ENCODE measurements around the gene SLC30A7.

Gene SLC30A7

DNA sequence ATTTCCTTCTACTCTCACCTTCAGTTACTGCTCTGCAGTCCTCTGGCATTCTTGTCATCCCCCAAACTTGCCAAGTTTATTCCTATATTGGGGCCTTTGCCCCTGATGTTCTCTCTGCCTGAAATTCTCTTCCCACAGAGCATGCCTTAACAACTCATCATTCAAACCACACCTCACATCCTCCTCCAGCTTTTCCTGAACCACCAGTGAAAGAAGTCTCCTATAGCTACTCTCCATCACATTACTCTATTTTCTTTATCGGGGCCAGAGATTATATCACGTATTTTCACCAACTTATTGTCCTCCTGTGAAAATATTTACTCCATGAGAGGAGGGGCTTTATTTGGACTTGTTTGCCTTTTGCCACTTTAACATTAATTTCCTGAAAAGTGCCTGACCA lies 33.3 kb upstream of the SLC30A7 start:
- Histone ChIP-seq H3K4me2 (ENCODE audit: low read length) (no peak overlapping the region), H3K4me1 (ENCODE audit: control insufficient read depth, low read length) (no peaks in the 10 kb centered on the region), H3K9me2 (replicated peaks; ENCODE audit: control insufficient read depth, low read length) (no peaks in the 10 kb centered on the region), H3K36me3 (ENCODE audit: control insufficient read depth, low read length) (no peaks in the 10 kb centered on the region), H3K27me3 (ENCODE audit: control insufficient read depth, low read length) (peaks cover 24% of the 10 kb centered on the region), H3K9me3 (ENCODE audit: control insufficient read depth, insufficient read depth, low read length) (no peaks in the 10 kb centered on the region), H3F3A (ENCODE audit: control insufficient read depth, insufficient read depth) (no peaks in the 10 kb centered on the region), H3K27ac (ENCODE audit: low read depth, low read length) (no peak overlapping the region), H3K4me3 (ENCODE audit: low read length) (no peak overlapping the region), H4K20me1 (ENCODE audit: control insufficient read depth, insufficient read depth, low read depth, low read length) (no peaks in the 10 kb centered on the region), H3K79me2 (ENCODE audit: control insufficient read depth, low read length) (no peaks in the 10 kb centered on the region)
- TF ChIP-seq, protein P1, sequence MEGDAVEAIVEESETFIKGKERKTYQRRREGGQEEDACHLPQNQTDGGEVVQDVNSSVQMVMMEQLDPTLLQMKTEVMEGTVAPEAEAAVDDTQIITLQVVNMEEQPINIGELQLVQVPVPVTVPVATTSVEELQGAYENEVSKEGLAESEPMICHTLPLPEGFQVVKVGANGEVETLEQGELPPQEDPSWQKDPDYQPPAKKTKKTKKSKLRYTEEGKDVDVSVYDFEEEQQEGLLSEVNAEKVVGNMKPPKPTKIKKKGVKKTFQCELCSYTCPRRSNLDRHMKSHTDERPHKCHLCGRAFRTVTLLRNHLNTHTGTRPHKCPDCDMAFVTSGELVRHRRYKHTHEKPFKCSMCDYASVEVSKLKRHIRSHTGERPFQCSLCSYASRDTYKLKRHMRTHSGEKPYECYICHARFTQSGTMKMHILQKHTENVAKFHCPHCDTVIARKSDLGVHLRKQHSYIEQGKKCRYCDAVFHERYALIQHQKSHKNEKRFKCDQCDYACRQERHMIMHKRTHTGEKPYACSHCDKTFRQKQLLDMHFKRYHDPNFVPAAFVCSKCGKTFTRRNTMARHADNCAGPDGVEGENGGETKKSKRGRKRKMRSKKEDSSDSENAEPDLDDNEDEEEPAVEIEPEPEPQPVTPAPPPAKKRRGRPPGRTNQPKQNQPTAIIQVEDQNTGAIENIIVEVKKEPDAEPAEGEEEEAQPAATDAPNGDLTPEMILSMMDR (IDR thresholded peaks at IDR 0.05; ENCODE audit: low read depth, low read length, poor library complexity, severe bottlenecking): no peak
- TF ChIP-seq EZH2phosphoT487 (IDR thresholded peaks at IDR 0.05; ENCODE audit: borderline replicate concordance, low read length): no peak

DNA sequence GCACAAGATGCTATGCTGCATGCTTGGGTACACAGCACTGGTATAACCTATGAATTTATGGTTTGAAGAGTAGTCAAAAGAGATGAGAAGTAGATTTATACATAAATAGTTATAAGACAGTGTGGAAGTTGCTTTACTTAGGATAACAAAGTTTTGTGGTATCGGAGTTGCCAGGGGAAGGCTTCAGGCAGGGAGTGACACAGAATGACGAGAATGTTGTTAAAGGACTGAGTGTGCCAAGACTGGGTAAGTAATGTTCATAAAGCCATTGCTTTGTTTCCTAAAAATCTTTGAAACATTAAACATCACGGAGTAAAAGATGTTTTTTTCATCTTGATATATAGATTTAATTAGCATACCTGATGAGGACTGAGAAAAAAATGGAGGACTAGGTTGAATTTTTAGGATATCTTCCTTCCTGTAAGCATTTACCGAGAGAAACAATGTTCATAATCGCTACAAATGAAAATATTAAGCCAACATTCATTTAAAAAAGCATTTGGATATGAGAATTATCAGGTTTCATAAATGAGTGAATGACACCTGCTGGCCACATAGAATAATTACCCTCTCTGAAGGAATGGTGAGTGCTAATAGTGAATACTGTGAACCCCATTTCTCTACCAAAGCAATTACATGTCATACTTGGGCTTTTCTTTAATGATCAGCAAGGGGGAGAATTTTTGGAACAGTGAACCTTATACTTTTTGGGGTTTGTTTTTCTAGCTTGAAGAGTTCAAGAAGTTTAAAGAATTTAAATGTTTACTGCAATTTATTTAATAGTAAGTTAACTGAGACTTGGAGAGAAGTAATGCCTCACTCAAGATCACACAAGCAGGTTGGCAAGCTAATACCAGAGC lies 29.6 kb upstream of the SLC30A7 start:
- TF ChIP-seq, protein P1 (IDR thresholded peaks at IDR 0.05; ENCODE audit: low read depth, low read length, poor library complexity, severe bottlenecking): peak; percentile 67
- no peak for TF ChIP-seq EZH2phosphoT487 (IDR thresholded peaks at IDR 0.05; ENCODE audit: borderline replicate concordance, low read length)
- no peaks in the 10 kb centered on the region for H3F3A ChIP-seq (ENCODE audit: control insufficient read depth, insufficient read depth)
- H3K9me3 ChIP-seq (ENCODE audit: control insufficient read depth, insufficient read depth, low read length): no peaks in the 10 kb centered on the region
- no peaks in the 10 kb centered on the region for H3K79me2 ChIP-seq (ENCODE audit: control insufficient read depth, low read length)
- no peaks in the 10 kb centered on the region for H3K4me1 ChIP-seq (ENCODE audit: control insufficient read depth, low read length)
- H3K4me2 ChIP-seq (ENCODE audit: low read length): no peak overlapping the region
- no peaks in the 10 kb centered on the region for H4K20me1 ChIP-seq (ENCODE audit: control insufficient read depth, insufficient read depth, low read depth, low read length)
- no peaks in the 10 kb centered on the region for H3K36me3 ChIP-seq (ENCODE audit: control insufficient read depth, low read length)
- H3K4me3 ChIP-seq (ENCODE audit: low read length): no peak overlapping the region
- no peak overlapping the region for H3K27ac ChIP-seq (ENCODE audit: low read depth, low read length)
- H3K27me3 ChIP-seq (ENCODE audit: control insufficient read depth, low read length): peaks cover 17% of the 10 kb centered on the region
- no peaks in the 10 kb centered on the region for H3K9me2 ChIP-seq (replicated peaks; ENCODE audit: control insufficient read depth, low read length)

DNA sequence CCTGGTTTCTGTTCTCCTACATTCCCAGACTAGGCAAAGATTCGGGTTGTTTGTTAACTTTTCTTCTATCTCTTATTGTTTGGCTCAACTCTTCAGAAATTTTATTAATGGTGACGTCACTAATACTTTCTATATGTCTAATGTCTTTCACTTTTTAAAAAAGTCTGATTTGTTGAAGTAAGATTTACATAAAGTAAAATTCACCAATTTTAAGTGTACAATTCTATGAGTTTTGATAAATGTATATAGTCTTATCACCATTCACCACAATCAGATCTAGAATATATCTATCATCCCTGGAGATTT lies 29.0 kb upstream of the SLC30A7 start:
- no peaks in the 10 kb centered on the region for H4K20me1 ChIP-seq (ENCODE audit: control insufficient read depth, insufficient read depth, low read depth, low read length)
- H3K27ac ChIP-seq (ENCODE audit: low read depth, low read length): no peak overlapping the region
- no peak overlapping the region for H3K4me3 ChIP-seq (ENCODE audit: low read length)
- H3K27me3 ChIP-seq (ENCODE audit: control insufficient read depth, low read length): peaks cover 14% of the 10 kb centered on the region
- no peaks in the 10 kb centered on the region for H3K79me2 ChIP-seq (ENCODE audit: control insufficient read depth, low read length)
- H3K4me1 ChIP-seq (ENCODE audit: control insufficient read depth, low read length): no peaks in the 10 kb centered on the region
- H3K9me2 ChIP-seq (replicated peaks; ENCODE audit: control insufficient read depth, low read length): no peaks in the 10 kb centered on the region
- H3F3A ChIP-seq (ENCODE audit: control insufficient read depth, insufficient read depth): no peaks in the 10 kb centered on the region
- H3K4me2 ChIP-seq (ENCODE audit: low read length): no peak overlapping the region
- TF ChIP-seq, protein P1 (IDR thresholded peaks at IDR 0.05; ENCODE audit: low read depth, low read length, poor library complexity, severe bottlenecking): no peak
- no peak for TF ChIP-seq EZH2phosphoT487 (IDR thresholded peaks at IDR 0.05; ENCODE audit: borderline replicate concordance, low read length)
- no peaks in the 10 kb centered on the region for H3K9me3 ChIP-seq (ENCODE audit: control insufficient read depth, insufficient read depth, low read length)
- H3K36me3 ChIP-seq (ENCODE audit: control insufficient read depth, low read length): no peaks in the 10 kb centered on the region

All from DOHH2 (cell line).